Astrocyte of the cerebellum (primary cell): Measurements from ENCODE around the gene CHCHD6.

ENCODE experiments used
- DNase-seq: peaks from one replicate; pipeline ENCODE4 v3.0.0-alpha.2; 2011; ENCODE audit warnings: low read depth
- H3K4me3 ChIP-seq: 2 replicates; pipeline ENCODE4 v1.5.1; 2011; ENCODE audit warnings: mild to moderate bottlenecking, low read depth, low read length, moderate library complexity
- CTCF ChIP-seq: IDR thresholded peaks from 2 replicates; pipeline ENCODE4 v1.5.1; 2012; ENCODE audit warnings: low read length, low read depth, moderate library complexity, mild to moderate bottlenecking; ENCODE audit errors: missing control alignments
- in situ Hi-C: cut with HindIII; loops from 2 replicates; pipeline ENCODE4 v1.10.0; 2017; ENCODE audit warnings: low sequenced_read_pairs

CHCHD6 gene

GRCh38 chr3:127001486-127002194 lies 297.6 kb downstream of the CHCHD6 start:
- DNase-seq: no peak
- H3K4me3 ChIP-seq: no peak overlapping the region
- TF ChIP-seq CTCF: no peak
- in situ Hi-C loops: no loop called here

GRCh38 chr3:127002195-127003174 lies 298.4 kb downstream of the CHCHD6 start:
- H3K4me3 ChIP-seq: no peak overlapping the region
- DNase-seq: peak; percentile 72
- in situ Hi-C loops: no loop called here

GRCh38 chr3:127003175-127003555 lies 299.1 kb downstream of the CHCHD6 start:
- no peak for DNase-seq
- TF ChIP-seq CTCF: no peak
- in situ Hi-C loops: no loop called here
- H3K4me3 ChIP-seq: no peak overlapping the region

More at GRCh38 chr3:127002195-127003174, 298.4 kb downstream of the CHCHD6 start:
- peak; percentile 51 for TF ChIP-seq CTCF

- no peak for DNase-seq
- H3K4me3 ChIP-seq: no peak overlapping the region
- TF ChIP-seq CTCF: no peak
- in situ Hi-C loops: no loop called here
Measured at GRCh38 chr3:127003601-127004280, 299.7 kb downstream of the CHCHD6 start.

GRCh38 chr3:127004641-127005397 lies 300.8 kb downstream of the CHCHD6 start:
- in situ Hi-C loops: no loop called here
- no peak for TF ChIP-seq CTCF
- H3K4me3 ChIP-seq: no peak overlapping the region
- no peak for DNase-seq
